ENCODE data around the gene SNRPN.

Gene SNRPN

DNA sequence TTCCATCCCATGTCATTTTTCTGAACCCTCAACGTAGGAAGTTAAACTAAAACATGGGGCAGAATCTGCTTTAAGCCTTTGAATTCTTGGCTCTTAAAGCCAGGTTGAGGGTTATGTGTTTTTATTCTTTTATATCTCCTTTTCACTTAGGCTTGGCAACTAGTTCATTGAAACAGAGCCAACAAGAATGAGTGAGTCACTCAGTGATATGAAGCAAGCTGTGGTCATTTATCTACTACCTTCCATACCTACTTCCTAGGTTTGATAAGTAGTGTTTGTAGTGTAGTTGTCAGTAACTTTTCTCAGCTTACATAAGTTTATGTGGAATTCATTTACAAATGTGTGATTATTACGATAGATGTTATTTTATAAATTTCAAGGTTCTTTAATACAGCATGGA, 67.4 kb downstream of the SNRPN start:
- peak; percentile 15 for DNase-seq (ENCODE audit: low read depth)
- TF ChIP-seq, protein P1, sequence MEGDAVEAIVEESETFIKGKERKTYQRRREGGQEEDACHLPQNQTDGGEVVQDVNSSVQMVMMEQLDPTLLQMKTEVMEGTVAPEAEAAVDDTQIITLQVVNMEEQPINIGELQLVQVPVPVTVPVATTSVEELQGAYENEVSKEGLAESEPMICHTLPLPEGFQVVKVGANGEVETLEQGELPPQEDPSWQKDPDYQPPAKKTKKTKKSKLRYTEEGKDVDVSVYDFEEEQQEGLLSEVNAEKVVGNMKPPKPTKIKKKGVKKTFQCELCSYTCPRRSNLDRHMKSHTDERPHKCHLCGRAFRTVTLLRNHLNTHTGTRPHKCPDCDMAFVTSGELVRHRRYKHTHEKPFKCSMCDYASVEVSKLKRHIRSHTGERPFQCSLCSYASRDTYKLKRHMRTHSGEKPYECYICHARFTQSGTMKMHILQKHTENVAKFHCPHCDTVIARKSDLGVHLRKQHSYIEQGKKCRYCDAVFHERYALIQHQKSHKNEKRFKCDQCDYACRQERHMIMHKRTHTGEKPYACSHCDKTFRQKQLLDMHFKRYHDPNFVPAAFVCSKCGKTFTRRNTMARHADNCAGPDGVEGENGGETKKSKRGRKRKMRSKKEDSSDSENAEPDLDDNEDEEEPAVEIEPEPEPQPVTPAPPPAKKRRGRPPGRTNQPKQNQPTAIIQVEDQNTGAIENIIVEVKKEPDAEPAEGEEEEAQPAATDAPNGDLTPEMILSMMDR (IDR thresholded peaks at IDR 0.05; ENCODE audit: insufficient read depth, low read depth, low read length, missing control alignments), result no peak
- no peak overlapping the region for H3K4me3 ChIP-seq (ENCODE audit: low read length)
